HEK293 (cell line): ENCODE data around the gene CDH24.

ENCODE experiments used
- GFI1B ChIP-seq: fragments of 450-650 bp; formaldehyde crosslinking; IDR thresholded peaks from 2 replicates; pipeline ENCODE4 v1.5.1; 2016; ENCODE audit warnings: missing biosample characterization, missing genetic modification characterization
- YY1 ChIP-seq: fragments of 450-650 bp; formaldehyde crosslinking; IDR thresholded peaks from 2 replicates; pipeline ENCODE4 v1.5.1; 2018; ENCODE audit warnings: missing biosample characterization, missing genetic modification characterization
- ZBTB20 ChIP-seq: fragments of 450-650 bp; formaldehyde crosslinking; IDR thresholded peaks from 2 replicates; pipeline ENCODE4 v1.5.1; 2016; ENCODE audit warnings: missing biosample characterization, missing genetic modification characterization
- ZBTB26 ChIP-seq: fragments of 450-650 bp; formaldehyde crosslinking; optimal IDR thresholded peaks from 2 replicates; pipeline ENCODE3; 2016; ENCODE audit warnings: missing biosample characterization, mild to moderate bottlenecking, missing genetic modification characterization
- ZNF239 ChIP-seq: fragments of 450-650 bp; formaldehyde crosslinking; IDR thresholded peaks from 2 replicates; pipeline ENCODE4 v1.5.1; 2016; ENCODE audit warnings: missing biosample characterization, missing genetic modification characterization
- TF ChIP-seq, protein P1 (sequence below): fragments of 450-650 bp; formaldehyde crosslinking; IDR thresholded peaks from 2 replicates; pipeline ENCODE4 v1.5.1; 2017; ENCODE audit warnings: missing biosample characterization, missing genetic modification characterization
- TF ChIP-seq, protein P2 (sequence below): fragments of 450-650 bp; formaldehyde crosslinking; IDR thresholded peaks from 2 replicates; pipeline ENCODE4 v1.5.1; 2016; ENCODE audit warnings: missing biosample characterization, missing genetic modification characterization

DNA sequence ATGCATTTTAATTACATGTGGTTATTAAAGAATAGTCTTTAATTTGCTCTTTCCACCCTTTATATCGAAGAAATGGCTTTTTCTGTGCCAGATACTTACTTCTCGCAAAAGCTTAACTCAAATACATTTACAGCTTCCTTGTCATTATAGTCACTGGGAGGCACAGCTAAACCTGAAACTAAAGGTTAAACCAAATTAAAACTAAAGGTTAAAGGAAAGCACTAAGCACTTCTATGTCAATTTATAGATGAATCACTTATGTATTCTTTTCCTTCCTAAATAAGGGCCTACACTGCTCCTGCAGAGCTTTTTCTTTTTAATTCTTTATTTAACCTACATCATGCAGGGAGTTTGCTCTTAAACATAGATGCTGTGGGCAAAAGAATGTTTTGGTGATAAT, 56.5 kb downstream of the CDH24 start:
- TF ChIP-seq YY1 (tag by site-specific recombination) (no peak), GFI1B (tag by site-specific recombination) (no peak), ZBTB20 (tag by site-specific recombination) (no peak), ZNF239 (tag by site-specific recombination) (no peak), ZBTB26 (tag by site-specific recombination) (no peak)
- TF ChIP-seq, protein P1, sequence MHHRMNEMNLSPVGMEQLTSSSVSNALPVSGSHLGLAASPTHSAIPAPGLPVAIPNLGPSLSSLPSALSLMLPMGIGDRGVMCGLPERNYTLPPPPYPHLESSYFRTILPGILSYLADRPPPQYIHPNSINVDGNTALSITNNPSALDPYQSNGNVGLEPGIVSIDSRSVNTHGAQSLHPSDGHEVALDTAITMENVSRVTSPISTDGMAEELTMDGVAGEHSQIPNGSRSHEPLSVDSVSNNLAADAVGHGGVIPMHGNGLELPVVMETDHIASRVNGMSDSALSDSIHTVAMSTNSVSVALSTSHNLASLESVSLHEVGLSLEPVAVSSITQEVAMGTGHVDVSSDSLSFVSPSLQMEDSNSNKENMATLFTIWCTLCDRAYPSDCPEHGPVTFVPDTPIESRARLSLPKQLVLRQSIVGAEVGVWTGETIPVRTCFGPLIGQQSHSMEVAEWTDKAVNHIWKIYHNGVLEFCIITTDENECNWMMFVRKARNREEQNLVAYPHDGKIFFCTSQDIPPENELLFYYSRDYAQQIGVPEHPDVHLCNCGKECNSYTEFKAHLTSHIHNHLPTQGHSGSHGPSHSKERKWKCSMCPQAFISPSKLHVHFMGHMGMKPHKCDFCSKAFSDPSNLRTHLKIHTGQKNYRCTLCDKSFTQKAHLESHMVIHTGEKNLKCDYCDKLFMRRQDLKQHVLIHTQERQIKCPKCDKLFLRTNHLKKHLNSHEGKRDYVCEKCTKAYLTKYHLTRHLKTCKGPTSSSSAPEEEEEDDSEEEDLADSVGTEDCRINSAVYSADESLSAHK (tag by site-specific recombination), result no peak
- TF ChIP-seq, protein P2, sequence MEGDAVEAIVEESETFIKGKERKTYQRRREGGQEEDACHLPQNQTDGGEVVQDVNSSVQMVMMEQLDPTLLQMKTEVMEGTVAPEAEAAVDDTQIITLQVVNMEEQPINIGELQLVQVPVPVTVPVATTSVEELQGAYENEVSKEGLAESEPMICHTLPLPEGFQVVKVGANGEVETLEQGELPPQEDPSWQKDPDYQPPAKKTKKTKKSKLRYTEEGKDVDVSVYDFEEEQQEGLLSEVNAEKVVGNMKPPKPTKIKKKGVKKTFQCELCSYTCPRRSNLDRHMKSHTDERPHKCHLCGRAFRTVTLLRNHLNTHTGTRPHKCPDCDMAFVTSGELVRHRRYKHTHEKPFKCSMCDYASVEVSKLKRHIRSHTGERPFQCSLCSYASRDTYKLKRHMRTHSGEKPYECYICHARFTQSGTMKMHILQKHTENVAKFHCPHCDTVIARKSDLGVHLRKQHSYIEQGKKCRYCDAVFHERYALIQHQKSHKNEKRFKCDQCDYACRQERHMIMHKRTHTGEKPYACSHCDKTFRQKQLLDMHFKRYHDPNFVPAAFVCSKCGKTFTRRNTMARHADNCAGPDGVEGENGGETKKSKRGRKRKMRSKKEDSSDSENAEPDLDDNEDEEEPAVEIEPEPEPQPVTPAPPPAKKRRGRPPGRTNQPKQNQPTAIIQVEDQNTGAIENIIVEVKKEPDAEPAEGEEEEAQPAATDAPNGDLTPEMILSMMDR, result no peak
